ENCODE measurements around the gene MLLT3.

The MLLT3 gene

DNA sequence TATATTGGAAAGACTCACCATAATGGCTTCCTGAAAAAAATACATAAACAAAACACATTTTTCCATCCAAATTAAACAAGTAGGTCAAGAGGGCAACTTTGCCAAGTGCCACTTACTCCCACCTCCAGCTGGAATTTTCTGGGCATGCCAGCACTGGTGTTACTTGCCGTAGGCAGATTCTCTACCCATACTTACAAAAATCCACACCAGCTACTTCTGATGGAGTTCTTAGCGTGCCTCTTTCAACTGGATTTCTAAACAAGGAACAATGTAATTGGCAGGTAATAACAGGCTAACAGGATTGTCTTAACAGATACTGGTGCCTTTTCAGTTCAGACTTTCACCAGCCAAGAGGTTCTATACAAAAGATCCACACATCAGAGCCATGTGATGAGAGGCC is 301.4 kb downstream of the MLLT3 start:
- no peak for DNase-seq (ENCODE audit: low read depth, low spot score)
- in situ Hi-C loops (cut with HindIII; ENCODE audit: low sequenced_read_pairs): no loop called here
- TF ChIP-seq, protein P1, sequence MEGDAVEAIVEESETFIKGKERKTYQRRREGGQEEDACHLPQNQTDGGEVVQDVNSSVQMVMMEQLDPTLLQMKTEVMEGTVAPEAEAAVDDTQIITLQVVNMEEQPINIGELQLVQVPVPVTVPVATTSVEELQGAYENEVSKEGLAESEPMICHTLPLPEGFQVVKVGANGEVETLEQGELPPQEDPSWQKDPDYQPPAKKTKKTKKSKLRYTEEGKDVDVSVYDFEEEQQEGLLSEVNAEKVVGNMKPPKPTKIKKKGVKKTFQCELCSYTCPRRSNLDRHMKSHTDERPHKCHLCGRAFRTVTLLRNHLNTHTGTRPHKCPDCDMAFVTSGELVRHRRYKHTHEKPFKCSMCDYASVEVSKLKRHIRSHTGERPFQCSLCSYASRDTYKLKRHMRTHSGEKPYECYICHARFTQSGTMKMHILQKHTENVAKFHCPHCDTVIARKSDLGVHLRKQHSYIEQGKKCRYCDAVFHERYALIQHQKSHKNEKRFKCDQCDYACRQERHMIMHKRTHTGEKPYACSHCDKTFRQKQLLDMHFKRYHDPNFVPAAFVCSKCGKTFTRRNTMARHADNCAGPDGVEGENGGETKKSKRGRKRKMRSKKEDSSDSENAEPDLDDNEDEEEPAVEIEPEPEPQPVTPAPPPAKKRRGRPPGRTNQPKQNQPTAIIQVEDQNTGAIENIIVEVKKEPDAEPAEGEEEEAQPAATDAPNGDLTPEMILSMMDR (IDR thresholded peaks at IDR 0.05; ENCODE audit: low read depth, low read length): no peak
- no peak overlapping the region for H3K4me3 ChIP-seq (ENCODE audit: low read depth, low read length)

DNA sequence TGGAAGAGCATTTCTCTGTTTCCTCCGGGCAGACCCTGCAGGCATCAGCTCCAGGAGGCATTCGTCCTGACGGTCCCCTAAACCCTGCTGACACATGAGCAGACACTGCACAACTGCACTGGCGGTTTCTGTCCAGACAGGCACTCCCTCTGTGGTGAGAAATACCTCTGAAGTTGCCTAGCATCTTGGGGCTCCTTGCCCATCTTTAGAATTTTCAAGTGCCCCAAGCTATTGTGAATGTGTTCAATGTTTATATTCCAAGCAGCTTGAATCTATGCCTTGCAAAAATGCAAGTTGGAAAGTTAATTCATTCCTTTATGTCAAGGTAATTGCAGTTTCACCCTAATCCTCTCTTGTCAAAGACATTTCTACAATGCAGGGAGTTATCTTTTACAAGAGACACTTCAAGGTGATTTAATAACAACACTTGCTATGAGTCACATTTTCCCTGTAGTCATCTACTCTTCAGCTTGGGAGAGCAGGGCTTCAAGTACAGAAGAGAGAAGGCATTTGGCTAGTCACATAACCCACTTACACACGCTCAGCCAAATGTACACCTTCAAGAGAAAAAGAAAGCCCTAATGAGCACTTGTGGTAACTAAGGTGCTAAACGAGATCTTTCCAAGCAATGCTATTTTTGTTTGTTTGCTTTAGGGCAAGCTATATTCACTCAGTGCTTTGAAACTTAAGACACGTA is 302.5 kb downstream of the MLLT3 start:
- H3K4me3 ChIP-seq (ENCODE audit: low read depth, low read length): no peak overlapping the region
- TF ChIP-seq, protein P1 (IDR thresholded peaks at IDR 0.05; ENCODE audit: low read depth, low read length): no peak
- in situ Hi-C loops (cut with HindIII; ENCODE audit: low sequenced_read_pairs): no loop called here
- peak; percentile 82 for DNase-seq (ENCODE audit: low read depth, low spot score)

DNA sequence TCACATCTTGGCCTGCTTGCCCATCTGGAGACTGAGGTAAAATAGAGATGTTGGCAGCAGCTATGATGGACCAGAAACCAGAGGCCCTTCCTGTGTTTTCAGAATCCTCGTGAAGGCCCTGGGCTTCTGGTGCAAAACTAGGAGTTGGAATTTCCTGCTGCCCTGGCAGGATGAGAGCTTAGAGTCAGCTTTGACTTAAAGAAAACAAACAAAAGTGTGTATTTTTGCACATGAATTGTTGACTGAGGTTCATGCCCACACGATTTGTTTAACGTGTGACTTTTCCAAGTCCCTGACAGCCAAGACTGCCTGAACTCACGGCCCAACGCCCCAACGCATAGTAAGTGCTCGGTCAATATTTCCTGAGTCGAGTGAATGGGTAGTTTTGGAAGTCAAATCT is 303.1 kb downstream of the MLLT3 start:
- in situ Hi-C loops (cut with HindIII; ENCODE audit: low sequenced_read_pairs): no loop called here
- no peak for DNase-seq (ENCODE audit: low read depth, low spot score)
- TF ChIP-seq, protein P1 (IDR thresholded peaks at IDR 0.05; ENCODE audit: low read depth, low read length): no peak

DNA sequence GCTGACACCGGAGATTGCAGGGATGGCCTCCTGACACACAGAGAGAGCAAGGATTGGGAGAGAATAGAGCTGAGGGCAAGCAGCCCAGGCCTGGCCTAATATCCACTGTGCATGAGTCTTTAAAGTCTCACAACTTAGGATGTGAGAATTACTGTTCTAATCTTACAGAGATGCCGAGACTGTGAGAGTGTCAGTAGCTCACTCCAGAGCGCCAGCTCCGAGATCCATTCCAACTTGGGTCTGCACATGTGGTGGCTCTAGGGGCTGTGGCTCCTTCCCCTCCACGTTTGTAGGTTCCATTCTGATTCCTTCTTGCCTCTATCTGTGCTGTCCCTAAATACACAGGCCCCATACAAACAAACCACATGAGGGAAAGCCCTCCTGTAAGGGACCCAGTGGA is 304.6 kb downstream of the MLLT3 start:
- H3K4me3 ChIP-seq (ENCODE audit: low read depth, low read length): no peak overlapping the region
- DNase-seq (ENCODE audit: low read depth, low spot score): no peak
- in situ Hi-C loops (cut with HindIII; ENCODE audit: low sequenced_read_pairs): no loop called here
- TF ChIP-seq, protein P1 (IDR thresholded peaks at IDR 0.05; ENCODE audit: low read depth, low read length): no peak

More for the DNA sequence above, 303.1 kb downstream of the MLLT3 start:
- no peak overlapping the region for H3K4me3 ChIP-seq (ENCODE audit: low read depth, low read length)

DNA sequence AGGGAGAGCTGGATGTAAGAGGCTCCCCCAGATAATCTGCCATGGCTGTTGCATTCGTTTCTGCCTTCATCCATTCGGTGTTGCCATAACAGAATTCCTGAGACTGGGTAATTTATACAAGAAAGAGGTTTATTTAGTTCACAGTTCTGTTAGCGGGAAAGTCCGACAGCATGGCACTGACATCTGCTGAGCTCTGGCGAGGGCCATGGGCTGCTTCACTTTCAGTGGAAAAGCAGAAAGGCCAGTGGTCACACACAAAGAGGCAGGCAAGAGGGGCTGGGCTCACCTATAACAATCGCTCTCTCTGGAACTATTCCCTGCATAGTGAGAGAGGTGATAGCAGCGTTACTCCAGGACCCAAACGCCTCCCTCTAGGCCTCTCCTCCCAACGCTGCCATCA is 305.9 kb downstream of the MLLT3 start:
- no peak overlapping the region for H3K4me3 ChIP-seq (ENCODE audit: low read depth, low read length)
- TF ChIP-seq, protein P1 (IDR thresholded peaks at IDR 0.05; ENCODE audit: low read depth, low read length): no peak
- in situ Hi-C loops (cut with HindIII; ENCODE audit: low sequenced_read_pairs): no loop called here
- DNase-seq (ENCODE audit: low read depth, low spot score): no peak

DNA sequence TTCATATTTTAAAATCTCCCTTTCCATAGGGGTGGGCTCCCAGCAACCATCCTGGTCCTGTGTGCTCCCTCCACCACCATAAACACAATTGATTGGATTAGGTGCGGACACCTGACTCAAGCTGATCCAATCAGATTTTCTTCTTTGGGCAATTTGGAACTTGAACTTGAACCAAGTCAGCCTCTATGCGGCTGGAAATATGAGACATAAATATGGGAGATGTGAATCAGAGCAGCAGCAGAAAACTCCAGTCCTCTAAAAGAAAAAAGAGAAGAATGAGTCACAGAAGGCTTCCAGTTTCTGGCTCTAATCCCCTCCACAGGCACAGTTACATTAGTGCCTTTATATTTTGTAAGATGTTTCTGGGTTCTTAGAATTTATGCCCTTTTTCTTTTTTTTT is 306.6 kb downstream of the MLLT3 start:
- peak; percentile 89 for DNase-seq (ENCODE audit: low read depth, low spot score)
- in situ Hi-C loops (cut with HindIII; ENCODE audit: low sequenced_read_pairs): no loop called here
- TF ChIP-seq, protein P1 (IDR thresholded peaks at IDR 0.05; ENCODE audit: low read depth, low read length): no peak
- H3K4me3 ChIP-seq (ENCODE audit: low read depth, low read length): no peak overlapping the region
